Measurements from ENCODE around the gene CLASRP.

CLASRP gene

DNA sequence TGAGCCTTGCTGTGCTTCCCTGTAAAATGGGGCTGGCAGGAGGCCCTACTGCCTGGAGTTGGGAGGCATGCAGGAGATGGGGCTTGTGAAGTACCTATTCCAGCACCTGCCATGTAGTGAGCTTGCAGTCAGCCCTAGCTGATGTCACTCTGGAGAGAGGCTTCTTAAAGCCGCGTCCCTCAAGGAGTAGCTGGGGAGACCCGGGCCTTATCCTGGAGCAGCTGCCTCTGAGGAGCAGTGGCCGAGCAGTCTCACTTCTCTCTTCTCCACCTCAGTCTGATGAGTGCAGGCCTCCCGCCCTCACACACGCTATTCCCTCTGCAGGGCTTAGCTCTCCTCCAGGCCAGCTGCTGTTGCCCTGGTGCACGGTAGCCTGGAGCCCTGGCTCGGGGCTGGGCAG lies 18.0 kb downstream of the CLASRP start:
- peaks cover 7% of the 10 kb centered on the region; the same call in 1 of the 2 replicates for H3K36me3 ChIP-seq (ENCODE audit: low read length)
- no peak overlapping the region for H3K4me3 ChIP-seq (ENCODE audit: insufficient read depth, low read length, poor library complexity, severe bottlenecking)
- H3K9ac ChIP-seq (ENCODE audit: low read length): no peak overlapping the region
- H4K20me1 ChIP-seq (ENCODE audit: low read depth, low read length): no peaks in the 10 kb centered on the region
- no peaks in the 10 kb centered on the region for H3F3A ChIP-seq (ENCODE audit: insufficient read depth)
- H3K27ac ChIP-seq (ENCODE audit: low read depth, low read length): peak overlapping the region; percentile 38
- H3K9me3 ChIP-seq (ENCODE audit: insufficient read depth, low read length): no peaks in the 10 kb centered on the region
- no peaks in the 10 kb centered on the region for H3K9me2 ChIP-seq (replicated peaks; ENCODE audit: insufficient read depth, low read length)
- peaks cover 11% of the 10 kb centered on the region for H3K79me2 ChIP-seq (ENCODE audit: insufficient read depth, low read length)
- H2AFZ ChIP-seq (ENCODE audit: low read depth, low read length, severe bottlenecking): no peak overlapping the region
- no peaks in the 10 kb centered on the region for H3K27me3 ChIP-seq (ENCODE audit: low read length)
- no peak overlapping the region for H3K4me2 ChIP-seq (ENCODE audit: low read depth, low read length, poor library complexity, severe bottlenecking)
- TF ChIP-seq CTCF (IDR thresholded peaks at IDR 0.05; ENCODE audit: insufficient read depth, low read length, poor library complexity, severe bottlenecking) (no peak), EZH2phosphoT487 (conservative IDR thresholded peaks at IDR 0.05; ENCODE audit: low read length) (no peak)

DNA sequence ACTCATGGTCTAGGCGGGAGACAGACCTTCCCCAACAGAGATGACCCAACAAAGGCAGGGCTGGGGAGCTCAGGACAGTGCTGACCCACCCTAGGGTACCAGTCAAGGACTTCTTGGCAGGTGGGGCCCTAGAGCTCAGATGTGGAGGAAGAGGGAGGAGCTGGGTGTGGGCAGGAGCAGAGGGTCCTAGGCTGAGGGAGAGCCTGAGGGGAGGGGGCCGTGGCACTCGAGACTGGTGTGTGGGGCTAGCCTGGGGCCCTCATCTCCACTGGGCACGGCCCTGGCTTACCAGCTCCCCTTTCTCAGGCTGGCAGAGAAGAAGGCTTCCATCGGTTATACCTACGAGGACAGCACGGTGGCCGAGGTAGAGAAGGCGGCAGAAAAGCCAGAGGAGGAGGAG lies 18.6 kb downstream of the CLASRP start:
- H3K9ac ChIP-seq (ENCODE audit: low read length): no peak overlapping the region
- H3K27me3 ChIP-seq (ENCODE audit: low read length): no peaks in the 10 kb centered on the region
- no peaks in the 10 kb centered on the region for H3F3A ChIP-seq (ENCODE audit: insufficient read depth)
- H3K4me2 ChIP-seq (ENCODE audit: low read depth, low read length, poor library complexity, severe bottlenecking): no peak overlapping the region
- H3K27ac ChIP-seq (ENCODE audit: low read depth, low read length): peak overlapping the region; percentile 38
- no peaks in the 10 kb centered on the region for H3K9me2 ChIP-seq (replicated peaks; ENCODE audit: insufficient read depth, low read length)
- no peak overlapping the region for H3K4me3 ChIP-seq (ENCODE audit: insufficient read depth, low read length, poor library complexity, severe bottlenecking)
- H3K79me2 ChIP-seq (ENCODE audit: insufficient read depth, low read length): peaks cover 5% of the 10 kb centered on the region; the same call in 1 of the 2 replicates
- no peak overlapping the region for H2AFZ ChIP-seq (ENCODE audit: low read depth, low read length, severe bottlenecking)
- no peaks in the 10 kb centered on the region for H4K20me1 ChIP-seq (ENCODE audit: low read depth, low read length)
- TF ChIP-seq CTCF (IDR thresholded peaks at IDR 0.05; ENCODE audit: insufficient read depth, low read length, poor library complexity, severe bottlenecking) (no peak), EZH2phosphoT487 (conservative IDR thresholded peaks at IDR 0.05; ENCODE audit: low read length) (no peak)
- no peaks in the 10 kb centered on the region for H3K9me3 ChIP-seq (ENCODE audit: insufficient read depth, low read length)
- peaks cover 7% of the 10 kb centered on the region; the same call in 1 of the 2 replicates for H3K36me3 ChIP-seq (ENCODE audit: low read length)

- Histone ChIP-seq H3K4me3 (ENCODE audit: insufficient read depth, low read length, poor library complexity, severe bottlenecking) (no peak overlapping the region), H3K27me3 (ENCODE audit: low read length) (no peaks in the 10 kb centered on the region), H3K4me2 (ENCODE audit: low read depth, low read length, poor library complexity, severe bottlenecking) (no peak overlapping the region), H3K9me3 (ENCODE audit: insufficient read depth, low read length) (no peaks in the 10 kb centered on the region), H3K79me2 (ENCODE audit: insufficient read depth, low read length) (no peaks in the 10 kb centered on the region), H4K20me1 (ENCODE audit: low read depth, low read length) (no peaks in the 10 kb centered on the region), H3K36me3 (ENCODE audit: low read length) (peaks cover 10% of the 10 kb centered on the region), H3F3A (ENCODE audit: insufficient read depth) (no peaks in the 10 kb centered on the region), H3K9ac (ENCODE audit: low read length) (no peak overlapping the region), H3K27ac (ENCODE audit: low read depth, low read length) (no peak overlapping the region), H2AFZ (ENCODE audit: low read depth, low read length, severe bottlenecking) (no peak overlapping the region), H3K9me2 (replicated peaks; ENCODE audit: insufficient read depth, low read length) (no peaks in the 10 kb centered on the region)
- TF ChIP-seq EZH2phosphoT487 (conservative IDR thresholded peaks at IDR 0.05; ENCODE audit: low read length) (no peak), CTCF (IDR thresholded peaks at IDR 0.05; ENCODE audit: insufficient read depth, low read length, poor library complexity, severe bottlenecking) (no peak)
Observed at GRCh38 chr19:45058622-45059159, 19.8 kb downstream of the CLASRP start.

Measured in SU-DHL-6 (cell line).